Epithelial cell of esophagus (primary cell): ENCODE measurements around the gene ANKFN1.

ENCODE experiments used
- DNase-seq: peaks from one replicate; pipeline ENCODE4 v3.0.0; 2010; ENCODE audit warnings: low read depth
- H3K4me3 ChIP-seq: 2 replicates; pipeline ENCODE4 v1.5.1; 2011; ENCODE audit warnings: mild to moderate bottlenecking, low read length, control low read depth
- CTCF ChIP-seq: IDR thresholded peaks from 2 replicates; pipeline ENCODE4 v1.5.1; 2011; ENCODE audit warnings: low read depth, mild to moderate bottlenecking, low read length, control low read depth, inconsistent platforms; ENCODE audit not compliant: insufficient read depth; ENCODE audit errors: missing control alignments

The ANKFN1 gene

GRCh38 chr17:56244268-56244890 lies 91.1 kb downstream of the ANKFN1 start:
- no peak for TF ChIP-seq CTCF
- DNase-seq, result no peak
- no peak overlapping the region for H3K4me3 ChIP-seq

GRCh38 chr17:56247816-56248215 lies 94.5 kb downstream of the ANKFN1 start:
- no peak for TF ChIP-seq CTCF

DNA sequence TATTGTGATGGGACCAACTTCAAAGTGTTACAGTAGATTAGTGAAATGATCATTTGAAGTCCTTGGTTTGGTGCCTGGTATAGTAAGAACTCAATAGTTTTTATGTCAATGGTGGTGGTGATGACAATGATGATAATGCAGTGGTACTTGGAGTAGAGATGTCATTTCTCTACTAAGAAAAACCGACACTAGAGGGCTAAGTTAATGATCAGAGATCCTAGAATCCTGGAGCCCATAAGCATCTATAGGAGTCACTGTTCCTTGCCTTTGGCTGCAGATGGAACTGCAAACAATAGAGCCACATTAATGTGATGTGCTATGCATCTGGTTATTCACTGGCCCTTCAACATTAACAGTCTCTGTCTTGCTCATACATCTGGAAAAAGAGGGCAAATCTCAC lies 103.8 kb downstream of the ANKFN1 start:
- no peak for DNase-seq
- H3K4me3 ChIP-seq, result no peak overlapping the region
- TF ChIP-seq CTCF, result no peak

More at GRCh38 chr17:56247816-56248215, 94.5 kb downstream of the ANKFN1 start:
- H3K4me3 ChIP-seq, result no peak overlapping the region
- no peak for DNase-seq

DNA sequence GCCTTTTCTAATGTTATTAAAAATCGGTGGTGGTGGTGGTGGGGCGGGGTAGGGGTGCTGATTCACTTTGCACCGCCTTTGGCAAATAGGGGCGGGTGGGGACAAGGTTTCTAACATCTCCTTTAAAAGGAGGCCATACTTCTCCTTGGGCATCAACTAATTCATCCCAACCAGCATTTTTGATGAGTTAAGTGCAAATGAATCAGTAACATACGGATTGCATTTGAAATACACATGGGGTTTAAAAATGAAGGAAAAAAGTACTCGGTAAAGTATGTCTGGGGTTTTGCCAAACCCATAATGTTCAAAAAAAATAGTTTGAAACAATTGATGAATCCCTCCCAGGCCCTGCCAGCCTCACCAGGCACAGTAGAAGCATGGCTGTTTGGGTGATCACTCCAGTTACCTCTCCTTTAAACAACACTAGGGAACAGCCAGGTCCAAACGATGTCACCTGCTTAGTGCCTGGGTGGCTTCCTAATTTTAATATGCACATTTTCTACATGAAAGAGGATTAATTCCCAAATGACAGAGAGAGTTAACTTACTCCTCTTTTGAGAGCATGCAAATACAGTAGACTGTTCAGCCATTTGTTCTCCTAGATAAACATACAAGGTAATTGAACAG lies 107.2 kb downstream of the ANKFN1 start:
- no peak overlapping the region for H3K4me3 ChIP-seq
- TF ChIP-seq CTCF, result no peak
- no peak for DNase-seq

- no peak overlapping the region for H3K4me3 ChIP-seq
- TF ChIP-seq CTCF, result no peak
- no peak for DNase-seq
Observed at GRCh38 chr17:56262803-56263202, 109.5 kb downstream of the ANKFN1 start.

DNA sequence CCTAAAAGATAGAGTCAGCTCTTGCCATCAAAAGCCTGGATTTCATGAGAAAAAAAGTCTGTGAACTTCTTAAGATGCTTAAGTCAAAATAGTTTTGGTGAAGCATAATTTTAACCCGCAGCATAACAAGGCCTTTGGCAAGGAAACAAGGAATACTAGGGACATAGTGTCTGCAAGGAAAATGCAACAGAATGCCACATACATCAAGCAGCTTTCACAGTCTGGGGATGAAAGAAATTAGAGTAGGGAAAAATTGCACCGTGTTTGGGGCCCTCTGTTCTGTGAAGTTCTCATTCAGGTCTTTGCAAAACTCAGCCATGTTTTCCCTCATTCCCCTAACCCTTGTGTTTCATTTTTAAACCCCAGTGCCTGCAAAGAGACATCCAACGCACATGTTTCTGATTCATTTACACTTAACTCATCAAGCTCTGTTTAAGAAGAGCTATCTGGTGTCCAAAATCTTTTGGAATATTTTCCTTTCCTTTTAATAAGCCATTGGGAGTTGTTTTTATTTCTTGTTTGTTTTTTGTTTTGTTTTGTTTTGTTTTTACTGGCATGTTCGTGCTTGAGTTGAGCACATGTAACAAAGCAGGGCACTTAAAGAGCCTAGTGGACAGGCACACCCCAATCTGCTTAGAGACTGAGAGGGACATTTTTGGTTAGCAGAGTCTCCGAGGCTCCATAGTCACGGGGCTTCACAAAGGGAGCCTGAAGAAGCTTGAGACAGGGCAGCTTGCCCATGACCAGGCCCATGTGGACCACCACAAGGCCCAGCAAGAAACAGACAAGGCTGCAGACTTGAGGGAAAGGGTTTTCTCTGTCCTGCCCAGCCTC lies 116.5 kb downstream of the ANKFN1 start:
- TF ChIP-seq CTCF, result no peak
- no peak for DNase-seq
- H3K4me3 ChIP-seq, result no peak overlapping the region
